ENCODE data around the gene SLC34A3.

The SLC34A3 gene

GRCh38 chr9:137262909-137263285 is 32.2 kb downstream of the SLC34A3 start:
- no peak for DNase-seq

DNA sequence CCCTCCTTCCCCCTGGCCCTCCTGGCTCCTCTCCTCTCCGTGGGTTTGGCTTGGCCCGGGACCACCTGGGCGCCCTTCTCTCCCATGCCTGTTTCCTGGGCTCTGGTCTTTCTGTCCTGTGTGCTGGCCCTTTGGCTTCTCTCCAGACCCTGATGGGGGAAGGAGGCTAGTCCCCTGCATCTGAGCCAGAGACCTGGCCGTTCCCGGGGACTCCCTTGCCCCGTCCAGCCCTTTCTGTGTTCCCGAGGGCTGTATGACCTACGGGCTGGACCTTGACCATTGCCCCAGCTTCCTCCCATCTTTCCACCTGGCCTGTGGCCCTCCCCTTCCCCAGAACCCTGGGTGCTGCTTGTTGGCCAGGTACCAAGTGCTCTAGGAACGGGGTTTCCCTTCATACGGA is 32.8 kb downstream of the SLC34A3 start:
- no peak for DNase-seq

- DNase-seq: no peak
These were observed 33.4 kb downstream of the SLC34A3 start for GRCh38 chr9:137264067-137264466.

DNA sequence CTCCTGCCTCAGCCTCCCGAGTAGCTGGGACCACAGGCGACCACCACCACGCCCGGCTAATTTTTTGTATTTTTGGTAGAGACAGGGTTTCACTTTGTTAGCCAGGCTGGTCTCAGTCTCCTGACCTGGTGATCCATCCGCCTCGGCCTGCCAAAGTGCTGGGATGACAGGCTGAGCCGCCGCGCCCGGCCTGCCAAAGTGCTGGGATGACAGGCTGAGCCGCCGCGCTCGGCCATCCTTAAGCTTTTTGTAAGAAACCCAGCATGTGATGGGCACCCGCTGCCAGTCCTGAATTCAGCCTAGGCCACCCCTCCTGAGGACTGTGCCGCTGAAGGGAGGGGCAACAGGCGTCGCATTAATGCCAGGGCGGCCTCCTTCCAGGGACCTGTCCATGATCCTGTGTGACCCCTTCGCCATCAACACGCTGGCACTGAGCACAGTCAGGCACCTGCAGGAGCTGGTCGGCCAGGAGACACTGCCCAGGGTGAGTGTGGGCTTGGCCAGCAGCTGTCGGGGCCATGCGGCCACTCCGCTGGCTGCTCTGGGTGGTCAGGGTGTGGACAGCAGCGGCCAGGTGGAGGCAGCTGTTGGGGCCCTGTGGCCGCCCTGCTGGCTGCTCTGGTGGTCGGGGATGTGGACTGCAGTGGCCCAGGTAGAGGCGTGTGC is 34.9 kb downstream of the SLC34A3 start:
- DNase-seq: no peak

DNA sequence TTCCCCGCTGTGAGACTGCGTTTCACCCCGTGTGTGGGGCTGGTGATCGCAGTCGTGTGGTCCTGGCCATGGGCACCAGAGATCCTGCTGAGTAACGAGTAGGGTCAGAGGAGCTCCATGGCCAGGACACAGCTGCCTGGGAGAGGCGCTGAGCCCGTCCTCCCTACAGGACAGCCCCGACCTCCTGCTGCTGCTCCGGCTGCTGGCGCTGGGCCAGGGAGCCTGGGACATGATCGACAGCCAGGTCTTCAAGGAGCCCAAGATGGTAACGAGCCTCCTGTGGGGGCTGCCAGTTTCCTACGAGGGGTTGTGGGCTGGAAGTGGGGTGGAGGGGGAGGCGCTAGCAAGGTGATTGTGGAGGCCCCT is 35.4 kb downstream of the SLC34A3 start:
- DNase-seq: no peak

DNA sequence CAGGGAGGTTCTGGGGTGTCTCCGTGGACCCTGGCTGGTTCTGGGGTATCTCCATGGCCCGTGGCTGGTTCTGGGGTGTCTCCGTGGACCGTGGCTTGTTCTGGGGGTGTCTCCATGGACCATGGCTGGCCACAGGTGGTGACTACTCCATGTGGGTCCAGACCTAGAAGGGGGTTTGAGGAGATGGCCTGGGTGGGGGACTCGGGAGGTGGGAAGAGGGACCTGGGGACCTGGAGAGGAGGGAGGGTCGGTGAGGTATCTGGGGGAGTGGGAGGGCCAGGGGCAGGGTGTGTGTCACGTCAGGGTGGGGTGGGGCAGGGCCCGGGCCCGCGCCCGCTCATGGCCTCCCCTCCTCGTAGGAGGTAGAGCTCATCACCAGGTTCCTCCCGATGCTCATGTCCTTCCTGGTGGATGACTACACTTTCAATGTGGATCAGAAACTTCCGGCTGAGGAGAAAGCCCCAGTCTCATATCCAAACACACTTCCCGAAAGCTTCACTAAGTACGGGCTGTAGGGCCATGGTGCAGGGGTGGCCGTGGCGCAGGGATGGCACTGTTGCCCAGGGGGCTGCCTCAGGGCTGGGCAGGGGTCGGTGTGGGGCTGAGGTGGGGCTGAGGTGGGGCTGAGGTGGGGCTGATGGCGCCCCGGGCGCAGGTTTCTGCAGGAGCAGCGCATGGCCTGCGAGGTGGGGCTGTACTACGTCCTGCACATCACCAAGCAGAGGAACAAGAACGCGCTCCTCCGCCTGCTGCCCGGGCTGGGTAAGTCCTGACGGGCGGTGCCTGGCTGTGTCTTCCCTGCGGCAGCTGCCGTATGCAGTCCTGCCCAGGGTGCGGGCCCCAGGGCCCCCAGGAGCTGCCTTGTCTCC is 36.1 kb downstream of the SLC34A3 start:
- DNase-seq: no peak

DNA sequence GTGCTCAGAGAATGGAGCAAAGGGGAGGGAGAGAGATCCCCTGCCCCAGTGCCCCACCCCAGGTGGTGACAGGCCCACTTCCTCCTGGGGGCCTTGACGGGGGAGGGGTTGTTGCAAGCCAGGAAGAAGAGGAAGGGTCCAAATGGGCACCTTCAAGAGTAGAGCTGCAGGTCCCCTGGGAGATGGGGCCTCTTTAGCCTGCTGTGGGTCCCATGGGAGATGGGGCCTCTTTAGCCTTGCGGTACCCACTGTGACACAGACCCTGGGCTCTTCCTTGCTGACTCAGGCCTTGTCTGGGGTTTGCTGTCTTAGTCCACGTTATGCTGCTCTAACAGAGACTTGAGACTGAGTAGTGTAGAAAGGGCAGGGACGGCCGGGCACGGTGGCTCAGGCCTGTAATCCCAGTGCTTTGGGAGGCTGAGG is 37.2 kb downstream of the SLC34A3 start:
- no peak for DNase-seq

GRCh38 chr9:137268538-137269201 is 38.0 kb downstream of the SLC34A3 start:
- no peak for DNase-seq

- DNase-seq: no peak
These were observed 38.6 kb downstream of the SLC34A3 start for GRCh38 chr9:137269231-137269772.

DNA sequence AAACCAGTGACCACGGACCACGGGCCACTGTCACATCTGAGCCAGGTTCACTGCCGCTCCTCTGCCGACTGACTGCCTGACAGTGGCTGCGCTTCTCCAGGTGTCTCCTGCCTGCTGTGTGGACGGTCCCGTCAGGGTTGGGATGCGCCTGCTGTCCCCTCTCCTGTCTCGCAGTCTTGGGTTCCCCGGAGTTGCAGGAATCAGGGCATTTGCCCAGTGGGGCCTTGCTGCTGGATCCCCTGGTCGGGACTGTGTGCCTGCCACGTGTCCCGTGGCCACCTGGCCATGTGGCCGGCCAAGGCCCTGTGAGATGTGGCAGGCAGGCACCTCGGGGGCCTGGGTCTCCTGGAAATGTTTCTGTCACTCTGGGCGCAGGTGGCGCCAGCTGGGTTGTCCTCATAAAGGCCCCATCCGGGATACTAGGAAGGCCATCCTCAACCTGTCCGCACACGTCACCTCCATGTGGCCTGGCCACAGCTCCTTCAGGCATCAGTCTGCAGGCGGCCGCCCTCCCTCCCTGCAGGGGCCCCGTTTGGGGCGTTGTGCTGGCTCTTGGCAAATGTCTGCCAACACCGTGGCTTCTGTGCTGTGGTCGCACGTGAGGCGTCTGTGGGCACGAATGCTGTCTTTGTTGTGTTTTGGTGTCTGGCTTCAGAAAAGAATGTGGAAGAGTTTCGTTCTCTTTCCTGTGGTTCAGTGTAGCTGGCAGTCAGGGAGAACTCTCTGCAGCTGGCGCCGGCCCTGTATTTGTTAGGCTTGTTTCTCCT is 40.4 kb downstream of the SLC34A3 start:
- no peak for DNase-seq

- DNase-seq: no peak
These were observed 41.0 kb downstream of the SLC34A3 start for GRCh38 chr9:137271696-137272076.

- DNase-seq: no peak
These were observed 41.8 kb downstream of the SLC34A3 start for GRCh38 chr9:137272241-137273094.

GRCh38 chr9:137273095-137273490 is 42.4 kb downstream of the SLC34A3 start:
- DNase-seq: no peak

DNA sequence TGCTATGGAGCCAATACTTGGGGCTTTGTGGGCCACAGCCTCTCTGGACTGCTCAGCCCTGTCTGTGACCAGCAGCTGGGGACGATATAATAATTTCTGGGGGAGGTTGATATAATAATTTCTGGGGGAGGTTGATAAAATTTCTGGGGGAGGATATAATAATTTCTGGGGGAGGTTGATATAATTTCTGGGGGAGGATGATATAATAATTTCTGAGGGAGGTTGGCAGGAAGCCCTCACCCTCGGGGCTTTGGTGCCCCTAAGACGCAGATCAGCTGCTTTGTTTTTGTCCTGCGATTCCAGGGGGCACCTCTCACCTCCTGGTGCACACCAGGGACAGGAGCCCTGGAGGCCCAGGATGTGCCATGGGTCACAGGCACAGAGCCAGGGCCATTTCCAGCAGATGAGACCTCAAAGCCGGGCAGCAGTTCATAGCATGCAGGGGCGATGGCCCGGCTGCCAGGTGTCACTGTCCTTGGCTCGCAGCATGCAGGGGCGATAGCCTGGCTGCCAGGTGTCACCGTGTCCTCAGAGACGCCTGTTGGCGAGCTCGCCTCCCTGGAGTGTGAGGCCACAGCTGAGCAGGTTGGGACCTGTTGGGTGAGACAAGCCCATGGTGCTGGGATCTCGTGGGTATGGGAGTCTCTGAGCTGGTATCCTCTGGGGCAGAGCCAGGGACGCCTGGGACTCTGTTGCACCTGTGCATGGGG is 43.1 kb downstream of the SLC34A3 start:
- DNase-seq: no peak

DNA sequence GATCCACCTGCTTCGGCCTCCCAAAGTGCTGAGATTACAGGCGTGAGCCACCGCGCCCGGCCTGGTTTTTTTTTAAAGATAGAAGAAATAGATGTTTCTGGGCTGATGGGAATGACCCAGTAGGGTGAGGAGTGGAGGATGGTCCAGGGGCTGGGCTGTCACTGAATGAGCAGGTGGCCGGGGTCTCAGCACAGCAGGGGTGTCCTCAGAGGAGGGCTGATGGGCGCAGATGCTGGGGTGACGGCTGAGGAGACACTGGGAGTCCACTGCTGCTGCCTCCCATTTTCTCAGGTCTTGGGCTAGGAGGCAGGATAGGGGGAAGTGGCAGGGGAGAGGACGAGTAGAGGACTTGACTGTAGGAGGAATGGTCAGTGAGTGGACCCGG is 44.5 kb downstream of the SLC34A3 start:
- DNase-seq: no peak

DNA sequence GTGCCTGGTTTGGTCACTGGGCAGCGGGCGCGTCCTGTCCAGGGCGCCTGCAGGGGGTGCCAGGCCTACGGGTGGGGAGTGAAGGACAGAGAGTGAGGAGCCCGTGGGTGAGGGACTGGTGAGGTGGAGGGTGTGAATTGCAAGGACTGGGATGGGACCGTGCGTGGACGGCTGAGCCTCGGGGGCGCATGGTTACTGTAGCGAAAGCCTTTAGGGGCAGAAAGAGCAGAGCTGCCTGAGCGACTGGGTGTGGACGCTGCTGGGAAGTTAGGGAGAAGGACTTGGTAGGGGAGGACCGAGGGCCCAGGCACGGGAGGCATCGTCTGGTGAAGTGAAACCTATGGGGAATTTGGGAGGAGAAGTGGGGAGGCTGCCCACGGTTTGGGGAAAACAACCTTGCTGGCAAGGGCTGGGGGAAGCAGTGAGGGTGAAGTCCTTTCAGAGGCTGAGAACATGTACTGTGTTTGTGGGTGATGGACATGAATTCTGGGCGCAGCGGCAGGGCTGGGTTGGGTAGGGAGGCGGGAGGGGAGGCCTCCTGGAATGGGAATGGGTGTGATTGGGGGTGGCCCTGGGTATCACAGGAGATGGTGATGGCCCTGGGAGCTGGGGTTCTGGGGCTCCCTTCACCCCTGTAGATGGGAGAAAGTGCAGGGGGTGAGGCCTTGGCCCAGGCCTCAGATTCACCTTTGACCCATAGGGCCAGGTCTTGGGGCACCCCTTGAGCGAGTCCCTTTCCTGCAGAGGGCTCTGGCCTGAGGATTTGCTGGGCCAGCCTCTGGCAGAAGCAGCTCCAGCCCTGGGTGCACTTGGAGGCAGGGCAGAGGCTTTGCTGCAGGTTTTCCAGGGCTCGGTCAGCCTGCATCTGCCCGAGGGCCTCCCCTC is 45.1 kb downstream of the SLC34A3 start:
- no peak for DNase-seq

DNA sequence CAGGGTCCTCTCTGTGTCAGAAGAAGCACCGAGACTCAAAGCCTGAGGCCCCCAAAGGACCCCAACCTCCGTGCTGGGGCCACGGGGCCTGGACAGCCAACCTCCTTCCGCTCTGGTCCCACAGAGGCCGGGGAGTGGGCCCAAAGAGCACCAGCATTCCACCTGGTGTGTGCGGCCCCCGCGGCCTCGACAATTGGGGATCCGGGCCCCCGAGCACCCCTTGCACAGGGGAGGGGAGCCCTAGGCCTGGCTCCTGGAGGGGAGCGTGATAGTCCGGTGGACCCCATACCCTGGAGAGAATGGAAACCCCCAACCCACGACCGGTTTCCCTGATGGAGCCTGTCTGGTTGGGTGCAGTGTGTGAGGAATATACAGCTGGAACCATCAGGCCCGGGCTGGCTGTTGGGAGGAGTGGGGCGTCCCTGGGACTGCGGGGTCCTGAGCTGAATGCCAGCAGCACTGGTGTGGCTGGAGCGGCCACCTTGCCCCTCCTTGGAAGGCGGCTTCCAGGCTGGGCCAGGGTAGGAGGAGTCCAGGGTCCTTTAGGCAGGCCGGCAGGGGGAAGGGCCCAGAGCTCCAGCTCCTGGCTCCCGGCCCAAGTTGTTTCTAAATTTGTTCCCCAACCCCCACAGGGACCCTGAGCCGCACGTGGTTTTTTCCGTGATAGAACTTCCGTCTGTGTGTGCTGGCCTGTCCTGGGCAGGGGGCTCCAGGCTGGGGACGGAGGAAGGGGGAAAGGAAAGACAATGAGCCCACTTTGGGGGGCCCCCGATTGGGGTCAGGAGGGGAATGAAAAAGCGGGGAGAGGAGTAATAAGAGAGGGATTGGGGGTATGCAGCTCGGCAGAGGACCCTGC is 46.0 kb downstream of the SLC34A3 start:
- DNase-seq: no peak

- no peak for DNase-seq
These were observed 46.8 kb downstream of the SLC34A3 start, which contains the start of gene TOR4A for GRCh38 chr9:137277329-137278041. TSS of gene TOR4A (plus strand) at chr9:137277726. CDS start at chr9:137278690, 964 bp downstream.
